Putamen (tissue), 1 donor: ENCODE measurements around the gene TMUB2.

Source experiments
- DNase-seq: peaks from one replicate; pipeline ENCODE4 v3.0.0-alpha.2; 2016; ENCODE audit warnings: low spot score

Gene TMUB2

DNA sequence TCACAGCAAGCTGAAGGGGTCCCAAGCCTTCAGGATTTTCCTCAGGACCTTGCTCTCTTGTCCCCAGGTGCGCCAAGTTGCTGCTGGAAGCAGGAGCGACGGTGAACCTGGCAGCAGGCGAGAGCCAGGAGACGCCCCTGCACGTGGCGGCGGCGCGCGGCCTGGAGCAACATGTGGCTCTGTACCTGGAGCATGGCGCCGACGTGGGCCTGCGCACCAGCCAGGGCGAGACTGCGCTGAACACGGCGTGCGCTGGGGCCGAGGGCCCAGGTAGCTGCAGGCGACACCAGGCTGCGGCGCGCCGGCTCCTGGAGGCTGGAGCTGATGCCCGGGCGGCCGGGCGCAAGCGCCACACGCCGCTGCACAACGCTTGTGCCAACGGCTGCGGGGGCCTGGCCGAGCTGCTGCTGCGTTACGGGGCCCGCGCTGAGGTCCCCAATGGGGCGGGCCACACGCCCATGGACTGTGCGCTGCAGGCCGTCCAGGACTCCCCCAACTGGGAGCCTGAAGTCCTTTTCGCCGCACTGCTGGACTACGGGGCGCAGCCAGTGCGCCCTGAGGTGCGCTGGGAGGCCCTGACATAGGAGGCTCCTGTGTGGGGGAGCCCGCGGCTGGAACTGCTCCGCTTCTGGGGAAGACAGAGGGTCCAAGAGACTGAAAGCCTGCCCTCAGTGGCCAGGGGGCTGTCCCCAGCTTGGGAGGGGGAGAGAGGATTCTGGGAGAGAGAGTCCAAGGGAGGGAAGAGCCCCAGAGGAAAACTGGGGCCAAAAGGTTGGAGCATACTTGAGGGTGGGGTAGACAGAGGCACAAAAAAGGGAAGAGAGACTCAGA, 9.9 kb upstream of the TMUB2 start:
- DNase-seq, result no peak

DNA sequence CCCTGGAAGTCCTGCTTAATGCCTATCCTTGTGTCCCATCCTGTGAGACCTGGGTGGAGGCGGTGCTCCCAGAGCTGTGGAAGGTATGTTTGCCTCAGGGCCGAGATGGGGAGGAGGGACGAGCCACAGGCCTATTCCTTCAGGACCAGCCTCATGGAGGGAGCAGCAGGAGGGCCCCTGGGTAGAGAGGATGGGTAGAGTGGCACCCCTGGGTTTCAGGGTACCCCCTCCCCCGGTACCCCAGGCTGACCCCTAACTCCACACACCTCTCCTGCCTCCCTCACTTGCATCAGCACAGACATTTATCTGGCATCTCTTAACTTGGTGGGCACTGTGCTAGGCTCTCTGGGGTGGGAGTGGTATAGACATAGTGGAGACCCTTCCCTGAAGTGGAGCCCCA, 9.1 kb upstream of the TMUB2 start:
- no peak for DNase-seq

DNA sequence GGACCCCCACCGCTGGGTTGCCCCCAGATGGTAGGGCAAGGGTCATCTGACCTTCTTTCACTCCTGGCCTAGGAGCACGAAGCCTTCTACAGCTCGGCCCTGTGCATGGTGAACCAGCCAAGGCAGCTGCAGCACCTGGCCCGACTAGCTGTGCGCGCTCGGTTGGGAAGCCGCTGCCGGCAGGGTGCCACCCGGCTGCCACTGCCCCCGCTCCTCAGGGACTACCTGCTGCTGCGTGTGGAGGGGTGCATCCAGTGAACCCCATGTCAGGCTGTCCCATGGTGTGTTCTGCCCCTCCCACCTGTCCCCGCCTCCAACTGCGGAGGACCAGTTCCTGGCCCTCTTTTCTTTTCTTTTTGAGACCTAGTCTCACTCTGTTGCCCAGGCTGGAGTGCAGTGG, 8.6 kb upstream of the TMUB2 start:
- DNase-seq, result no peak

DNA sequence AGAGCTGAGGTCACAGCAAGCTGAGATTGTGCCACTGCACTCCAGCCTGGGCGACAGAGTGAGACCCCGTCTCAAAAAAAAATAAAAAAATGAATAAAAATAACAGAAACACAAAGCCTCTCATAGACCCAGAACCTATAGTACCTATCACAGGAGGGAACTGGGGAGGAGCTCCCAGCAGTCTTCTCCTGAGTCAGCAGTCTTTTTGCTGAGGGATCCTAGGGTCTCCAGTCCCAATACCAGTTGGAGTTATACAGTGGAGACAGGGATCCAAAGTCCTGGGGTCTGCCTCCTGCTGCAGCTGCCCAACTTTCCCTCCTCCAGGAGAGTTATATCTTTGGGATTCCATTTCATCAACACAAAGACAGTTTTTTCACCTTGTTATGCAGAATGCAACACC, 3.7 kb upstream of the TMUB2 start:
- no peak for DNase-seq

DNA sequence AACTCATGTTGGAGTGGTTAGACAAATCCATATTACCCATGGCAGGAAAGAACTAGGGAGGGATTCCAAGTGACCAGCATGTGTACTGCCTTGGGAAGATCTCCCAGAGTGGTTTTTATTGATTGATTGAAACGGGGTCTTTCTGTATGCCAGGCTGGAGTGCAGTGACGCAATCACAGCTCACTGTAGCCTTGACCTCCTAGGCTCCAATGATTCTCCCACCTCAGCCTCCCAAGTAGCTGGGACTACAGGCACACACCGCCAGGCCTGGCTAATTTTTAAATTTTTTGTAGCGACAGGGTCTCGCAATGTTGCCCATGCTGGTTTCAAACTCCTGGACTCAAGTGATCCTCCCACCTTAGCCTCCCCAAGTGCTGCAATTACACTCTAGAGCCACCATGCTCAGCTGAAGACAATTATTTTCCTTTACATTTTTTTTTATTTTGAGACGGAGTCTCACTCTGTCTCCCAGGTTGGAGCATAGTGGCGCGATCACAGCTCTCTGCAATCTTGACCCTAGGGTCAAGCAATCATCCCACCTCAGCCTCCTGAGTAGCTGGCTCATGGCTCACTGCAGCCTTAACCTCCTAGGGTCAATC, 2.5 kb upstream of the TMUB2 start:
- no peak for DNase-seq

DNA sequence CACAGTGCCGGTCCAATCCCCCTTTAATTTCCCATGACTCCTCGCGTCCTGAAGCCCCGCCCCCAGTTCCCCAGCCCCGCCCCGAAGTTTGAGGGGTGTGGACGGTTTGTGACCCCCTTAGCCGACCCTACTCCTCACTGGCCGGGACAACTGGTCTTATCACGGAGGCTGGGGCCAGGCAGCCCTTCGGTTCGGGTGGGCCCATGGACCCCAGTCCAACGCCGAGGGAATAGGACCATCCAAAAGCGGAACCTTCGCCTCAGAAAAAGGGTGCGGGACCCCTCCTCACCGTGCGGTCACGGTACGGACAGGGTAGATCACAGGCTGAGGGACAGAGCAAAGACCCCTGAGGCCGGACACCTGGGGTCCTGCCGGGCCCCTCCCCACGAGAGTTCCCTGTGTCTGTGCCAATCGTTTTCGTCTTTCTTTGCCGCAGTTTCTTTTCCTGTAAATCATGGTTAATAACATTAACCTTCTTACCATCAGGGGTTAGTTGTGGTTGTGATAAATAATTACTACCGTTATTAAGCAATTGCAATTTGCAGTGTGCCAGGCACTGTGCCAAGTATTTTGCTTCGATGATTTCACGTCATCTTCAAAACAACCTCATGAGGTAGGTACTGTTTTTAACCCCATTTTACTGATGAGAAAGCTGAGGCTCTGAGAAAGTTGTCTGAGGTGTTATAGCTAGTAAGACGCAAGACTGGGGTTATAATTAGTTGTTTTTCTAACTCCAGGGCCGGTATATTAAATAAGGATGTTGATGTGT, 543 bp downstream of the TMUB2 start:
- DNase-seq, result no peak

DNA sequence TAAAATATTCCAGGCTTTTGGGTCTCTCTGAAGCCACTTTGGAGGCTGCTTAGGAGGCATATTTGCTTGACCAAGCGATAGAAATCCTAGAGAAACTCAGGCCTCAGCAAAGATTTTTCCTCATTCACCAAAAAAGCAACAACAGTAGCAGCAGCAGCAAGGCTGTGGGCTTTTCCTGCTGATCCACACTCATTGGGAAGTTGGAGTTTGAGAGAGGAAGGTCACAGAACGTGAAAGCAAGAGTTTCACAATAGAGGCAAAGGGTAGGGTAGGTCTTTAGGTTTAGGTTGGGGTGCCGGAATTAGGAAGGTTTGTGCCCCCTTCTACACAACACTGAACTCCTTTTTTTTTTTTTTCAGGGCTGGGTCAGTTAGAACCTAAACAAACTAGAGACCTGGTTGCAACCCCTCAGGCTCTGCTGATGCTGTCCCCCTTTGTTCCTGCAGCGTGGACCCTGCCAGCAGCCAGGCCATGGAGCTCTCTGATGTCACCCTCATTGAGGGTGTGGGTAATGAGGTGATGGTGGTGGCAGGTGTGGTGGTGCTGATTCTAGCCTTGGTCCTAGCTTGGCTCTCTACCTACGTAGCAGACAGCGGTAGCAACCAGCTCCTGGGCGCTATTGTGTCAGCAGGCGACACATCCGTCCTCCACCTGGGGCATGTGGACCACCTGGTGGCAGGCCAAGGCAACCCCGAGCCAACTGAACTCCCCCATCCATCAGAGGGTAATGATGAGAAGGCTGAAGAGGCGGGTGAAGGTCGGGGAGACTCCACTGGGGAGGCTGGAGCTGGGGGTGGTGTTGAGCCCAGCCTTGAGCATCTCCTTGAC, 2.0 kb downstream of the TMUB2 start:
- no peak for DNase-seq

DNA sequence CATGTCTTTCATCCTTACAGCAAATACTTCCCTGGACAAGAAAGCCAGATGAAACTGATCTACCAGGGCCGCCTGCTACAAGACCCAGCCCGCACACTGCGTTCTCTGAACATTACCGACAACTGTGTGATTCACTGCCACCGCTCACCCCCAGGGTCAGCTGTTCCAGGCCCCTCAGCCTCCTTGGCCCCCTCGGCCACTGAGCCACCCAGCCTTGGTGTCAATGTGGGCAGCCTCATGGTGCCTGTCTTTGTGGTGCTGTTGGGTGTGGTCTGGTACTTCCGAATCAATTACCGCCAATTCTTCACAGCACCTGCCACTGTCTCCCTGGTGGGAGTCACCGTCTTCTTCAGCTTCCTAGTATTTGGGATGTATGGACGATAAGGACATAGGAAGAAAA, 3.7 kb downstream of the TMUB2 start:
- no peak for DNase-seq

DNA sequence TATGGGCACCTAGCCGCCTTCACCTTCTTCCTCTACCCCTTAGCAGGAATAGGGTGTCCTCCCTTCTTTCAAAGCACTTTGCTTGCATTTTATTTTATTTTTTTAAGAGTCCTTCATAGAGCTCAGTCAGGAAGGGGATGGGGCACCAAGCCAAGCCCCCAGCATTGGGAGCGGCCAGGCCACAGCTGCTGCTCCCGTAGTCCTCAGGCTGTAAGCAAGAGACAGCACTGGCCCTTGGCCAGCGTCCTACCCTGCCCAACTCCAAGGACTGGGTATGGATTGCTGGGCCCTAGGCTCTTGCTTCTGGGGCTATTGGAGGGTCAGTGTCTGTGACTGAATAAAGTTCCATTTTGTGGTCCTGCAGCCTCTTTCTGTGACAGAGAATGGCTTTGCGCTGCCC, 4.6 kb downstream of the TMUB2 start:
- DNase-seq, result no peak

DNA sequence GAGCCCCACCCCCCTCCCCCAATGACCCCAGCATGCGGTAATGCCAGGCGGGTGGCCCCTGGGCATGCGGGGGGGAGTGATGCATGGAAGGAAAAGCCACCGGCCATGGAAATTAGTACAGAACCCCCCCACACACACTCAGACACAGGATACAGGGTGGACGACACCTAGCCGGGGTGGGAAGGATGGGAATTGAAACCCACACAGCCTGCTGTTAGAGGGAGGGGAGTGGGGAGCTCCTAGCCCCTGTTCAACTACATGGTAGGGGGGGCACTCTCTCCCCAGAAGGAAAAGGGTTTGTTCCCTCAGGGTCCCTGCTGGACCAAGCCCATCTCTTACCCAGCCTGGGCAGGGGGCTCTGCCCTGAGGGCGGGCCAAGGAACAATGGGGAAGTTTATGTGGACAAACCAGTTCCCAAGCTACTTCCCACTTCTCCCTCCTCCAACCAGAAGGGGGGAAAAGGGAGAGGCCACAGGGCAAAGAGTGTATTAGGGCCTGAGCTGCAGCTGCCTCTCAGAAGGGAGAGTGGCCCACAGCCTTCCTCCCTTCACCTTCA, 5.2 kb downstream of the TMUB2 start:
- no peak for DNase-seq

DNA sequence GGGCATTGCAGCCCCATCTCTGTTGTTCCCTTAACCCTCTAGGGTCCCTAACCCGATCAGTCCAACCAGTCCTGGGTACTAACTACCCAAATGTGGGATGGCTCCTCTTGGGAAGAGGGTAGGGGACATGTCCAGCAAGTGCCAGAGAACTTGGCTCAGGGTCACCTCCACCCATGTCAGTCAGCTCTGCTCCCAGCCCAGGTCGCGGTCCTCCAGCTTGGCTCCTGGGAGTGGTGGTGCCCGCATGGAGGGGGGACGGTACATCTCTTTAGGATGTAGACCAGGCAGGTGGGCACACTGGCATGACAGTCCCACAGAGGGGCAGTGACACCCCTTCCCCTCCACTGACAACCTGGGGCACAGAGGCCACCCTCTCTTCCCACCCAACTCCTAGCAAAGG, 6.0 kb downstream of the TMUB2 start:
- DNase-seq, result no peak

DNA sequence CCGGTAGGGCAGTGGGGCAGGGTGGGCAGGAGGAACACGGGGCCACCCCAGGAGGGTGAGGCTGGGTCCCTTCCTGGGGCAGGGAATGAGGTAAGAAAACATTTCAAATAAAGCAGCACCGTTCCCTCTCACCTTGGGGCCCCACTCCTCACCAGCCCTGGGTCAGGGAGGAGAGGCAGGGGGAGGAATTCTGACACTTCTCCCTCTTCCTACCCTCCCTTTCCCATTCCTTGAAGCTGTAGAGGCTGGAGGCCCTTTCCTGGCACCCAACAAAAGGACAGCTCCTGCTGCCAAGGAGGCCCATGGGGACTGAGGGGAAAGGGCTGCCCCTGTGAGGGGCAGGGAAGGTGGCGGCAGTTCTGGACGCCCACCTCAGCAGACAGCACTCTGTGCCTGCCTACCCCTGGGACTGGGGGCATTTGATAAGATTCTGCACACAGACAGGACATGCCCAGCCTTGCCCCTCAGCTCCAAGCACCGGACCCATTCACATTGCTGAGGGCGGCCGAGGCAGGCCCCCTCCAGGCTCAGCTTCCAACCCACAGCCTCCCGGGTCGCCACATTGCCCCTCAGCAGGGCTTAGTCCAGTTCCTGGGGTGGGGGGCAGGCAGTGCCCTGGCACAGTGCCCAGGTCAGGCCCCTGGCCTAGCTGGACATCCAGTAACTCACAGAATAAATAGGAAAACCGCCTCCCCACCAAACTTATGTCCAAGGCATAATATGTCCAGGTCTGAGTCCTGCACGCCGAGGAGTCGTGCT, 6.7 kb downstream of the TMUB2 start:
- no peak for DNase-seq

DNA sequence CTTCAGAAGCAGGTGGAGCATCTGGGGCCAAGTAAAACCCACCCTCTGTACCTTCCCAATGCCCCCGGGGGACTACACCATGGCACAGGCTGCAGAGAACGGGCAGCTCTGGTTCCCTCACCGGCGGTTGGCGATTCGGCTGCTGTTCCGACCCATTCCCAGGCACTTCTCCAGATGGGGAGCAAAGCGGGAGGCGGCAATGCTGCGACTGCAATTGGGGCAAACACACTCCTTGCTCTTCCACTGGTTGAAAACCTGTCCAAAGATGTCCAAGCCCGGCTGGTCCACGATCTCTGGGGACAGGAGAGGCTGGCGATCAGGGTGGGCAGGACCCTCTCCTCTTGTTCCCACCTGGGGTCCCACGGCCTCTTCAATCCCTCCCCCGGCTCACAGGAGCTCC, 10.3 kb downstream of the TMUB2 start:
- no peak for DNase-seq

DNA sequence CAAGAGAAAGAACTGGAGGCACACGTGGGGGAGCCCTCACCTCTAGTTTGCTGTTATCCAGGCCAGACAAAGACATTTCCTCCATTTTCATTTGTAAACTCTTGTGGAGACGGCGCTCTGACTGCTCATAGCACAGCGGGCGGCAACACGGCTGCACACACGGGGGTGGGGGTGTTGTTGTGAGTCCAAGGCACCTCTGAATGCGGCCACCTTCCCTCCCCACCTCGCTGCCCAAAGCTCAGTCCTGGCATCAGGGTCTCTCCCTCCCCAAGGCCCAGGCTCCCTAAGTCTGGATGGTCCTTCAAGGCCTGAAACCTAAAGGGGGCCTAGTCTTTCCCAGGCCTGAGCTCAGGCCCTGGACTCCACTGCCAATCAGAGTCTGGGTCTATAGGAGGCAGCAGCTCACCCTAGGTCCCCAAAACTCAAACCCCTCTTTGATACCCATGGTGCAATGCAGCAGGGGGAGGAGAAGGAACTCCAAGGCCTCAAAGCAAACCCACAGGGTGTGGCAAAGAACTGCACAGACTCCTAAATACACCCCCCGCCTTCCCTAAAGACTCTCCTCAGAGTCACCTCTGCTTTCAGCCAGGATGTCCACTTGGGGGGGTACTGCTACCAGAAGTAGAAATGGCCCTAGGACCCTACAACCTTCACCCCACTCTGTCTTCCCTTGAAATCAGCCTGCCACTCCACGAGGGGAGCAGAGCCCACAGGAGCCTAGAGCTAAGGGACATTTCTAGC, 11.4 kb downstream of the TMUB2 start:
- DNase-seq, result no peak

DNA sequence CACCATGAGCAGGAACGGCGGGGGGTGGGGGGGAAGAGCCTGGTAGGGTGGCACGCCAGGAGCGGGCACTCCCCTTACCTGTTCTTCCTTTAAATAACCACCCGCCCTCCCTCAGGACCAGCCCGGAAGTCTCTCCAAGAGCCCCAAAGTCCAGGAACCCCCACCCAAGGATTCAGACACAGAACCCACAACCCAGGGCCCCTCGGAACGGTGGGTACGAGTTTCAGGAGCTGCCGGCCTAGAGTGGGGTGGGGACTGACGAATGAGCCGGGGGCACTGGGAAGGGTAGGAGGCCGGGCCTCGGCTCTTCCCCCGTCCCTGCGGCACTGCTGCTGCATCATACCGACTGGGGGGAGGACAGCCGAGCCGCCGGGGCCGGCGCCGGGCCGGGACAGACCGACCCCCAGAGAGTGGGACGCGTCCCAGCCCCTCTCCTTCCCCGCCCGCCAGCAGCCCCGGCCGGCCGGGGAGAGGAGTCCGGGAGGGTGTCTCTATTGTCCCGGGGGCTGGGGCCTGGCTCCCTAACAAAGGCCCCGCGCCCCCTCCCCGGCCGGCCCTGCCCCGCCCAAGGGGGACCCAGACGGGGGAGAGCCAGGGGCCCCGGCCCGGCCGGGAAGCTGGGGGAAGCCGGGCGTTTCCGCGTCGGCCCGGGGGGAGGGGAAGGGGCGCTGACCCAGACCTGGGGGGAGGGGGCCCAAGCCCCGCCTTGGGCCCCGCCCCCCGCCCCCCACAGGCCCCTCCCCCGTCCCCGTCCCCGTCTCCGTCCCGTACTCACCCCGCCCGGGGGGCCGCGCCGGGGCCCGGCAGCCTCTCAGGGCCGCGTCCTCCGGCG, 12.2 kb downstream of the TMUB2 start:
- no peak for DNase-seq

DNA sequence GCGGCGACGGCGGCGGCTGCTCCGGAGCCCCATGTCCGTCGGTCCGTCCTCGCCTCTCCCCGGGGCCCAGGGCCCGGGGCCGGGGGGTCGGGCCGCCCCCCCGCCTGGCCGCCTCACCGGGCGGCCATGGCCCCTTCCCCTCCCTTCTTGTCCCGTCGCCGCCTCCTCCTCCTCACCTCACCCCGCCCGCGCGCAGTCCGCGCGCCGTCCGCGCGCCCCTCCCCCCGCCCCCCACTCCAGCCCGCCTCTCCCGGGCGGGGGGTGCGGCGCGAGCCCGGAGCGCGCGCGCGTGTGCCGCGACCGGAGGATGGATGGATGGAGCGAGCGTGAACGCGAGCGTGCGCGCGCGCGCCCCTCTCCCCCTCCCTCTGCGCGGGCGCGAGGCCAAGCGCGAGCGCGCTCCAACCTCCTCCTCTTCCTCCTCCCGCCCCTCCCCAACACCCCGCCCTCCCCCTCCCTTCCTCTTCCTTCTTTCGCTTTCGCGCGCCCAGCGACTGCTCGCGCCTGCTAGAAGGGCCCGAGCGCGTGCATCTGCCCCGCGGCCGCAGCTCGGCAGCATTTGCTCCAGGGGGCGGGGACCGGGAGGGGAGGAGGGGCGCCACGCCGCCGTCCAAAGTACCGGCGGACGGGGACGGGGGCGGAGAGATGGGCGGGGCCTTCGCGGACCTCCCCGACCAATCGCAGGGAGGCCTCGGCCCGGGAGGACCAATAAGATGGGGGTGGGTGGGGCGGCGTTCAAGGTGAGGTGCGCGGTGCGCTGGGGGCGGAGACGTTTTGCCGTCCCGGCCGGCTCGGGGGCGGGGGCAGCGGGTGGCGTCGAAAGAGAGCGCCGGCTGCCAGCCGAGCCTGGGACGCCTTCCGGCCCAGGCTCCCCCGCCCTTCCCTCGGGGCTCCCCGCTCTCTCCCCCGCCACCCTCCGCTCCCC, 13.0 kb downstream of the TMUB2 start, which contains the start of gene ATXN7L3:
ATXN7L3 (minus strand) TSS at position 332 of the 925 bp plus-strand sequence. CDS start 1,814 bp downstream, outside the sequence.
- DNase-seq, result peak; percentile 96

DNA sequence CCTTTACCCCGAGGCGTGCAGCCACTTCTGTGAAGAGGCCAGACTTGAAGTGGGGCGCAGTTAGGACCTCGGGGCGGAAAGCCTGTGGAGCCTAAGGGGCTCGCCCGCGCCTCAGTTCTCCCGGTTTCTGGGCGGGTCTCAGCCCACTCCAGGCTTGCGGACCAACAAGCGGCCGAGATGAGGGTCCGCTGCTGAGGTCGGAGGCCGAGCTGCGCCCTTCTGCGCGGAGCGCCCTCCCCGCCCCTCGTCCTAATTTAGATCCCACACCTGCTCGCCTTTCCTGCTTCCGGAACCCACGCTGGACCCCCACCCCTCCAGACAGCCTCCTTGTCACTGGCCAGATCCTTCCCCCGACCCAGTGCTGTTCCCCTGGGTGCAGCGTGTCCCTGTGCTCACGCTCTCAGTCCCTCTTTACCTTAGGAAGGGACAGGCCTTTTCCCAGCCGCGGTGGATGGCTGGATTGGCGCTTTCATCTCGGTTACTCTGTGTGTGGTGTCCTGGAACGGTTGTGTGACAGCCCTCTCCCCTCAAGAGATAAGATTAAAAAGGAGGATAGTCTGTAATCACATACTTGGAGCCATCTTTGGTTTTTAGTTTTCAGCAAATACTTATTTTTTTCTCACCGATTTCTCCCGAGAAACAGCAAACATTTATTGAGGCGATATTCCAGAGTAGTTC, 13.8 kb downstream of the TMUB2 start:
- DNase-seq, result no peak

DNA sequence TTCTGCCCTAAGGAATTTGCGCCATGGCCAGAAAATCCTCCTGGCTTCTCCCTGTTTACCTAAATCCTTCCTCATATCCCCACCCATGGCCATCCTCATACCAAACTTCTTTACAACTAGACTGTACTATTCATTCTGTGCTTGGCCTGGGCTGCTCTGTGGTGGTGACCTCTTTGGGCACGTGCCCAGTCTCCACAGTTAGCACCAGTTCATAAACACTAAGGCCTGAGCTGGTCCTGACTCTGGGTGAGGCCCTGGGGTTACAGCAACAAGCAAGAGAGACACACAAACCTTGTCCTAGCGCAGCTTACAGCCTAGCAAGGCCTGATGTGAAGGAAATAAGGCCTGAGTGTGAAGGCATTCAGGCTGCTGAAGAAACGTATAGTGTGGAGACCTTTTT, 16.0 kb downstream of the TMUB2 start:
- no peak for DNase-seq
